GM21526 (cell line): Measurements from ENCODE around the gene TIGD1.

Experiments used
- ATAC-seq: cut with Tn5 transposase; IDR thresholded peaks from one replicate; pipeline ENCODE4 v1.9.1; 2021; ENCODE audit warnings: moderate library complexity; ENCODE audit not compliant: unreplicated experiment, low FRiP score

Gene TIGD1

GRCh38 chr2:232550354-232551249 lies at the start of gene TIGD1, which contains the start of gene EIF4E2:
TSS of gene TIGD1 (minus strand) at chr2:232550557. CDS start at chr2:232549882, 675 bp downstream.
TSS of gene EIF4E2 (plus strand) at chr2:232550689. CDS start at chr2:232550725, 36 bp downstream.
- peak; percentile 91 for ATAC-seq

- no peak for ATAC-seq
Observed at GRCh38 chr2:232598293-232598692, 47.9 kb upstream of the TIGD1 start.

- ATAC-seq = no peak
Observed at GRCh38 chr2:232597362-232598079, 47.2 kb upstream of the TIGD1 start.

GRCh38 chr2:232593982-232594381 lies 43.6 kb upstream of the TIGD1 start:
- no peak for ATAC-seq

GRCh38 chr2:232592772-232593395 lies 42.5 kb upstream of the TIGD1 start:
- ATAC-seq = no peak

GRCh38 chr2:232588680-232589585 lies 38.6 kb upstream of the TIGD1 start:
- no peak for ATAC-seq

- ATAC-seq = no peak
Observed at GRCh38 chr2:232588031-232588430, 37.7 kb upstream of the TIGD1 start.

- no peak for ATAC-seq
Observed at GRCh38 chr2:232587512-232587911, 37.2 kb upstream of the TIGD1 start.

GRCh38 chr2:232586943-232587505 lies 36.7 kb upstream of the TIGD1 start:
- ATAC-seq = no peak

- ATAC-seq = no peak
Observed at GRCh38 chr2:232584238-232584637, 33.9 kb upstream of the TIGD1 start.

- ATAC-seq = no peak
Observed at GRCh38 chr2:232581725-232582124, 31.4 kb upstream of the TIGD1 start.

- ATAC-seq = no peak
Observed at GRCh38 chr2:232580648-232580981, 30.3 kb upstream of the TIGD1 start.

- ATAC-seq = no peak
Observed at GRCh38 chr2:232578626-232579025, 28.3 kb upstream of the TIGD1 start.

GRCh38 chr2:232577841-232578240 lies 27.5 kb upstream of the TIGD1 start:
- no peak for ATAC-seq

GRCh38 chr2:232576995-232577394 lies 26.6 kb upstream of the TIGD1 start:
- no peak for ATAC-seq

- no peak for ATAC-seq
Observed at GRCh38 chr2:232575404-232575746, 25.0 kb upstream of the TIGD1 start.

GRCh38 chr2:232574674-232575403 lies 24.5 kb upstream of the TIGD1 start:
- no peak for ATAC-seq

GRCh38 chr2:232573771-232574435 lies 23.5 kb upstream of the TIGD1 start:
- ATAC-seq = no peak

- ATAC-seq = no peak
Observed at GRCh38 chr2:232573042-232573441, 22.7 kb upstream of the TIGD1 start.
